Pancreas (tissue), 10 donors: ENCODE measurements around the gene MYEOV. TPM values are rescaled to one million over a fixed set of nuclear protein-coding genes. Genes with fewer than 3 reads are reported as not detected.
A peak's percentile ranks its signal among the peaks of the same experiment; 100 is the strongest.

Source experiments
- ATAC-seq, 4 donors: fragments of 200-7000 bp; cut with Tn5 transposase; one replicate each; pipeline versions ENCODE4 v1.8.0 to v1.9.1; 2020; ENCODE audit warnings: mild to moderate bottlenecking in 4 of 4, moderate library complexity in 4 of 4
- DNase-seq, 6 donors: peaks; one replicate each; pipeline ENCODE4 v3.0.0-alpha.2; 2020
- FAIRE-seq: peaks from 2 replicates; lab custom pipeline; 2012; peaks lifted over from hg19 to GRCh38; lab: Jason Lieb, UNC
- H3K27ac ChIP-seq, 4 donors: fragments of 200-600 bp; sonication (generic); 1 replicate in 3 of 4; 2 replicates in 1 of 4; pipeline versions ENCODE4 v1.5.0 to v1.8.0; 2020
- H3K27me3 ChIP-seq, 4 donors: fragments of 200-600 bp; one replicate each; pipeline ENCODE4 v1.8.0; 2021
- H3K36me3 ChIP-seq, 3 donors: fragments of 200-600 bp; sonication (generic) in 1 of 3; one replicate each; pipeline versions ENCODE4 v1.5.0 to v1.8.0; 2020 to 2021
- H3K4me1 ChIP-seq, 3 donors: fragments of 200-600 bp; one replicate each; pipeline ENCODE4 v1.8.0; 2021
- H3K4me3 ChIP-seq, 4 donors: fragments of 200-600 bp; sonication (generic) in 2 of 4; one replicate each; pipeline versions ENCODE4 v1.5.0 to v1.8.0; 2020 to 2021
- H3K9me3 ChIP-seq, 4 donors: fragments of 200-600 bp; one replicate each; pipeline ENCODE4 v1.8.0; 2021
- CTCF ChIP-seq, 4 donors: fragments of 200-600 bp; sonication (generic) in 3 of 4; IDR thresholded peaks; one replicate each; pipeline versions ENCODE4 v1.5.0 to v1.8.0; 2021; ENCODE audit warnings: antibody characterized with exemption in 4 of 4
- WGBS, 2 donors: extraction: QIAGEN DNeasy Blood & Tissue Kit; methylation state at CpG; one replicate each; pipeline ENCODE4 v1.1.7; 2013; 5-methylcytosine and 5-hydroxymethylcytosine counted together
- intact Hi-C, 3 donors: fragments of 100-400 bp; cut with DNase I; formaldehyde crosslinking; loops; one replicate each; pipeline versions ENCODE4 v1.11.1 to v1.14.2; 2022
- polyA plus RNA-seq, 2 donors: library from polyadenylated mRNA; stranded (reverse); fragments of 200-250 nt; gene quantifications; one replicate each; pipeline ENCODE4 v1.2.3, GENCODE V29; 2013
- total RNA-seq, 6 donors: library from RNA; stranded (reverse); fragmentation: NEBNext Ultra II Directional in 4 of 6; extraction: Animal tissue kit (Norgen Biotek cat#: 25700) in 4 of 6; gene quantifications; one replicate each; pipeline versions ENCODE4 v1.2.1 to v1.2.4, GENCODE V29; 2021 to 2023
- donor health status: healthy with polysubstance abuse.
- donor health status: DM: no; HTN: no; CAD: no; lungs with moderate emphysema.
- donor health status: DM: no; HTN: no; CAD: no.
- donor health status: control.
- donor health status: control.
- donor health status: Bipolar disorder and iron deficiency.
- donor health status: DM: yes; HTN: yes; CAD: no.
- donor health status: DM: no; HTN: no; CAD: no.
- donor health status: DM: no; HTN: no; CAD: no.
- donor health status: DM: yes; HTN: yes; CAD: no.

MYEOV gene
- total and polyA plus RNA-seq, 8 donors = 0.37 to 3.8 (median 3.2) TPM; not detected in 1

GRCh38 chr11:69249311-69250185 is 44.4 kb upstream of the MYEOV start:
- no peak overlapping the region for H3K27ac ChIP-seq
- H3K27me3 ChIP-seq = no peaks in the 10 kb centered on the region
- no peaks in the 10 kb centered on the region for H3K36me3 ChIP-seq
- H3K9me3 ChIP-seq = no peaks in the 10 kb centered on the region
- no peak for FAIRE-seq
- 71 to 74% methylated on average over 35 of the region's 35 CpGs for WGBS, 2 donors
- no peak for TF ChIP-seq CTCF (IDR thresholded peaks at IDR 0.05)
- intact Hi-C loops = no loop called here
- H3K4me3 ChIP-seq = no peak overlapping the region
- H3K4me1 ChIP-seq = peaks cover 0 to 13% (median 13%) of the 10 kb centered on the region in 3 donors
- DNase-seq = peak in 1 of 6 donors; percentile 11
- no peak for ATAC-seq

- 80 to 82% methylated on average over 16 of the region's 16 CpGs for WGBS, 2 donors
Measured at GRCh38 chr11:69250186-69251056, 43.5 kb upstream of the MYEOV start.

GRCh38 chr11:69251057-69251393 is 42.9 kb upstream of the MYEOV start:
- Histone ChIP-seq H3K27me3 (no peaks in the 10 kb centered on the region), H3K36me3 (no peaks in the 10 kb centered on the region), H3K9me3 (no peaks in the 10 kb centered on the region), H3K4me1 (peaks cover 0 to 13% (median 13%) of the 10 kb centered on the region in 3 donors), H3K4me3 (no peak overlapping the region), H3K27ac (peak overlapping the region; percentile 62 to 76 (median 72))
- WGBS, 2 donors = 77 to 85% methylated on average over 10 of the region's 10 CpGs
- intact Hi-C loops = no loop called here
- TF ChIP-seq CTCF (IDR thresholded peaks at IDR 0.05) = no peak
- DNase-seq = no peak
- no peak for ATAC-seq
- no peak for FAIRE-seq

More at GRCh38 chr11:69250186-69251056, 43.5 kb upstream of the MYEOV start:
- Histone ChIP-seq H3K27me3 (no peaks in the 10 kb centered on the region), H3K27ac (peak overlapping the region in 3 of 4 donors; percentile 70 to 76 (median 74)), H3K9me3 (no peaks in the 10 kb centered on the region), H3K36me3 (no peaks in the 10 kb centered on the region), H3K4me3 (no peak overlapping the region), H3K4me1 (peaks cover 0 to 13% (median 13%) of the 10 kb centered on the region in 3 donors)
- FAIRE-seq (no peak), ATAC-seq (no peak), DNase-seq (no peak)
- TF ChIP-seq CTCF (IDR thresholded peaks at IDR 0.05) = no peak
- intact Hi-C loops = no loop called here

GRCh38 chr11:69251639-69252489 is 42.1 kb upstream of the MYEOV start:
- no peak for FAIRE-seq
- H3K36me3 ChIP-seq = no peaks in the 10 kb centered on the region
- no peak overlapping the region for H3K4me3 ChIP-seq
- WGBS, 2 donors = 16 to 21% methylated on average over 30 to 31 of the region's 31 CpGs
- H3K27ac ChIP-seq = peak overlapping the region; percentile 62 to 76 (median 72)
- peak; percentile 86 to 88 (median 88) for ATAC-seq
- peaks cover 0 to 13% (median 13%) of the 10 kb centered on the region in 3 donors for H3K4me1 ChIP-seq
- intact Hi-C loops = no loop called here
- H3K27me3 ChIP-seq = no peaks in the 10 kb centered on the region
- TF ChIP-seq CTCF (IDR thresholded peaks at IDR 0.05) = no peak
- peak; percentile 71 to 90 (median 84) for DNase-seq
- no peaks in the 10 kb centered on the region for H3K9me3 ChIP-seq
